Stimulated activated effector memory CD8-positive, alpha-beta T cell treated with anti-CD3 and anti-CD28 coated beads, Interleukin-12 subunit alpha, Interleukin-12 subunit beta, amount 100 ng/mL, for 72 hours (primary cell): ENCODE measurements around the gene GRK2.

ENCODE experiments used
- ATAC-seq: fragments of 150-1000 bp; cut with Tn5 transposase; 2 replicates; pipeline ENCODE4 v1.10.0; 2021
- DNase-seq, 2 donors: peaks; one replicate each; pipeline ENCODE4 v3.0.0; 2021 to 2022; ENCODE audit warnings: low spot score in 2 of 2
- H3K27ac Mint-ChIP-seq: one replicate; pipeline ENCODE4 v1.8.0; 2022; ENCODE audit warnings: mild to moderate bottlenecking, mixed read lengths
- H3K36me3 Mint-ChIP-seq: one replicate; pipeline ENCODE4 v1.8.0; 2022; ENCODE audit warnings: mild to moderate bottlenecking, mixed read lengths
- H3K4me1 Mint-ChIP-seq: one replicate; pipeline ENCODE4 v1.8.0; 2022; ENCODE audit warnings: mixed read lengths
- H3K4me3 Mint-ChIP-seq: one replicate; pipeline ENCODE4 v1.8.0; 2022; ENCODE audit warnings: mild to moderate bottlenecking, mixed read lengths
- H3K9me3 Mint-ChIP-seq: one replicate; pipeline ENCODE4 v1.8.0; 2022; ENCODE audit warnings: mixed read lengths

Gene GRK2

DNA sequence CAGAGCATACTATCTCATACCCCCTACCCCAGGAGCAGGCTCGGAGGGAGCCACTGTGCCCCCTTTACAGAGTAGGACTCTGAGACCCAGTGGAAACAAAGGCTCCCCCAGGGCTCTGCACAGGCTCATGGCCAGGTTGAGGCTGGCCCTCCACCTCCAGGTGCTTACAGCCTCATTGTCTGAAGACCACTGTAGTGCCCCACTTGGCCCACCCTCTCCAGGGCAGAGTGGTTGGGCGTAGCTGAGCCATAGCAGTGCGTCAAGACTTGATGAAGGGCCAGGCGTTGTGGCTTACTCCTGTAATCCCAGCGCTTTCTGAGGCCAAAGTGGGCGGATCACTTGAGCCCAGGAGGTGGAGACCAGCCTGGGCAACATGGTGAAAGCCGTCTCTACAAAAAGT, 24.5 kb downstream of the GRK2 start:
- ATAC-seq (no peak), DNase-seq (no peak)
- H3K4me3 Mint-ChIP-seq = peak overlapping the region; percentile 93
- H3K4me1 Mint-ChIP-seq = peaks cover 53% of the 10 kb centered on the region
- peaks cover 95% of the 10 kb centered on the region for H3K36me3 Mint-ChIP-seq
- H3K9me3 Mint-ChIP-seq = no peaks in the 10 kb centered on the region
- peak overlapping the region; percentile 94 for H3K27ac Mint-ChIP-seq

DNA sequence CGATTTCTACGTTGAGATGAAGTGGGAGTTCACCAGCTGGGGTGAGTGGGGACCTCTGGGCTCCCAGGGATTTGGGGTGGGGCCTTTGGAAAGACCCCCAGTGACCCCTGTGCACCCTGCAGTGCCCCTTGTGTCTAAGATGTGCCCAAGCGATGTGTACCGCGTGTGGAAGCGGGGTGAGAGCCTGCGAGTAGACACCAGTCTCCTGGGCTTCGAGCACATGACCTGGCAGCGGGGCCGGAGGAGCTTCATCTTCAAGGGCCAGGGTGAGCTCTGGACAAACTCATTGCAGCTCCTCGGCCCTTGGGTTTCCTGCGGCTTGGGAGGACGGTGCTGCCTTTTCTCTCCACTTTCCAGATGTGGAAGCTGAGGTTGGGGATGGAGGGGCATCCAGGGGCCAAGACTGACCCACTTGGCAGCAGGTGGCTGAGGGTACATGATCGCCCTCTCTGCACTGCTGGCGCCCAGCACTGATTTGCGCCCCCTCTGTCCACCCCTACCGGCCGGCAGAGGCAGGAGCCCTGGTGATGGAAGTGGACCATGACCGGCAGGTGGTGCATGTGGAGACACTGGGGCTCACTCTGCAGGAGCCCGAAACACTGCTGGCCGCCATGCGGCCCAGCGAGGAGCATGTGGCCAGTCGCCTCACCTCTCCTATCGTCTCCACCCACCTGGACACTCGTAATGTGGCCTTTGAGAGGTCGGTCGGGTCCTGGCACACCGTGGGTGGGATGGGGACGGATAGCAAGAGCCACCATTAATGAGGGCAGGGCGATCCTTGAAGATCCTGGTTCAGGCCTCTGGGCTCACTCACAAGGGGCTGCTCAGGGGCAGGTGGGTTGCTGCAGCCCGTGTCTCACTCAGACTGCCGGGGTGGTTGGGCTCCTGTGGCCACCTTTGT, 25.5 kb downstream of the GRK2 start:
- peak overlapping the region; percentile 93 for H3K4me3 Mint-ChIP-seq
- peaks cover 44% of the 10 kb centered on the region for H3K4me1 Mint-ChIP-seq
- peaks cover 95% of the 10 kb centered on the region for H3K36me3 Mint-ChIP-seq
- DNase-seq (no peak), ATAC-seq (no peak)
- H3K27ac Mint-ChIP-seq = peak overlapping the region; percentile 78
- peaks cover 6% of the 10 kb centered on the region for H3K9me3 Mint-ChIP-seq

DNA sequence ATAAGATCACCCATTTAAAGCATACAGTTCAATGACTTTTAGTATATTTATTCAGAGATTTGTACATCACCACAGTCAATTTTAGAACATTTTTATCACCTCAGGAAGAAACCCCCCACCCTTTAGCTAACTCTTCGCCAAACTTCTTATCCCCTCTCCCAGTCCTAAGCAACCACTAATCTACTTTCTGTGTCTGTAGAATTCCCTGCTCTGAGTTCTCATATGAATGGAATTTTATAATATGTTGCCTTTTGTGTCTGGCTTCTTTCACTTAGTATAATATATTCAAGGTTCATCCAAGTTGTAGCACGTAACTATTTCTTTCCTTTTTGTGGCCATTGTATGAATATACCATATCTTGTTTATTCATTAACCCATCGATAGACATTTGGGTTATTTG, 26.4 kb downstream of the GRK2 start:
- Mint-ChIP-seq H3K27ac (peak overlapping the region; percentile 78), H3K36me3 (peaks cover 95% of the 10 kb centered on the region), H3K9me3 (peaks cover 9% of the 10 kb centered on the region), H3K4me1 (peaks cover 35% of the 10 kb centered on the region), H3K4me3 (peak overlapping the region; percentile 17)
- ATAC-seq = no peak
- DNase-seq = no peak

DNA sequence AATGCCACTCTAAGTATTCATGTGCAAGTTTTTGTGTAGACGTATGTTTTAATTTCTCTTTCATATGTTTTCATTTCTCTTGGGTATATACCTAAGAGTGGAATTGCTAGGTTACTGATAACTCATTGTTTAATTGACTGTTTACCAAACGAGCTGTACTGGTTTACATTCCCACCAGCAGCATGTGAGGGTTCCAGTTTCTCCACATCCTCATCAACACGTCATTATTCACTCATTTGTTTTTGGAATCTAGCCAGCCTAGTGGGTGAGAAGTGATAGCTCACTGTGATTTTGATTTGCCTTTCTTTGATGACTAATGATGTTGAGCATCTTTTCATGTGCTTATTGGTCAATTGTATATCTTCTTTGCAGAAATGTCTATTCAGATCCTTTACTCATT, 26.8 kb downstream of the GRK2 start:
- Mint-ChIP-seq H3K27ac (peak overlapping the region; percentile 78), H3K9me3 (peaks cover 9% of the 10 kb centered on the region), H3K4me1 (peaks cover 31% of the 10 kb centered on the region), H3K4me3 (peak overlapping the region; percentile 17), H3K36me3 (peaks cover 95% of the 10 kb centered on the region)
- peak; percentile 6 for ATAC-seq
- no peak for DNase-seq

DNA sequence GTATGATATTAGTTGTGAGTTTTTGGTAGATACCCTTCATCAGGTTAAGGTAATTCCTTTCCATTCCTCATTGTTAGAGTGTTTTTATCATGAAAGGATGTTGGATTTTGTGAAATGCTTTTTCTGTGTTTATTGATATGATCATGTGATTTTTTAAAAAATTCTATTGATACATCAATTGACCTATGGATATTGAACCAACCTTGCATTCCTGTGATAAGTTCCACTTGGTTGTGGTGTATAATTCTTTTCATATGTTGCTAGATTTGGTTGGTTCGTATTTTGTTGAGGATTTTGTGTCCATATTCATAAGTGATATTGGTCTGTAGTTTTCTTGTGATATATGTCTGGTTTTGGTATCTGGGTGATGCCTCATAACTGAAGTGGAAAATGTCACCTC, 29.6 kb downstream of the GRK2 start:
- ATAC-seq = no peak
- H3K4me3 Mint-ChIP-seq = no peak overlapping the region
- H3K4me1 Mint-ChIP-seq = peaks cover 24% of the 10 kb centered on the region
- peaks cover 9% of the 10 kb centered on the region for H3K9me3 Mint-ChIP-seq
- peaks cover 94% of the 10 kb centered on the region for H3K36me3 Mint-ChIP-seq
- no peak for DNase-seq
- H3K27ac Mint-ChIP-seq = no peak overlapping the region

DNA sequence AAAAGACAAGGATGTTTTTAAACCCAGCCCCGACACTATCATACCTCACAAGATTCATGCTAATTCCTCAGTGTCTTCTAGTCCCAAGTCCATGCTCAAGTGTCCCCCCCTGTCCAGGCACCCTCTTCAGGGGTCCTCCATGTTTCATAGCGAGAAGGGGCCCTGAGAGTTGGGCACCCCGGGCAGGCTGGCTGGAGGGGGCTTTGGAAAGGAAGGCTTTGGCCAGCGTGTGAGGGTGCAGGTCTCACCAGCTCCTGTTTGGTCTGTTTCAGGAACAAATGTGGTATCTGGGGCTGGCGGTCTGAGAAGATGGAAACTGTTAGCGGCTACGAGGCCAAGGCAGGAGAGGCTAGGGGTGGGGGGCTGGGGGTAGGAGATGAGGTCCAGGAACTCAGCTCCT, 32.5 kb downstream of the GRK2 start:
- peaks cover 85% of the 10 kb centered on the region for H3K36me3 Mint-ChIP-seq

DNA sequence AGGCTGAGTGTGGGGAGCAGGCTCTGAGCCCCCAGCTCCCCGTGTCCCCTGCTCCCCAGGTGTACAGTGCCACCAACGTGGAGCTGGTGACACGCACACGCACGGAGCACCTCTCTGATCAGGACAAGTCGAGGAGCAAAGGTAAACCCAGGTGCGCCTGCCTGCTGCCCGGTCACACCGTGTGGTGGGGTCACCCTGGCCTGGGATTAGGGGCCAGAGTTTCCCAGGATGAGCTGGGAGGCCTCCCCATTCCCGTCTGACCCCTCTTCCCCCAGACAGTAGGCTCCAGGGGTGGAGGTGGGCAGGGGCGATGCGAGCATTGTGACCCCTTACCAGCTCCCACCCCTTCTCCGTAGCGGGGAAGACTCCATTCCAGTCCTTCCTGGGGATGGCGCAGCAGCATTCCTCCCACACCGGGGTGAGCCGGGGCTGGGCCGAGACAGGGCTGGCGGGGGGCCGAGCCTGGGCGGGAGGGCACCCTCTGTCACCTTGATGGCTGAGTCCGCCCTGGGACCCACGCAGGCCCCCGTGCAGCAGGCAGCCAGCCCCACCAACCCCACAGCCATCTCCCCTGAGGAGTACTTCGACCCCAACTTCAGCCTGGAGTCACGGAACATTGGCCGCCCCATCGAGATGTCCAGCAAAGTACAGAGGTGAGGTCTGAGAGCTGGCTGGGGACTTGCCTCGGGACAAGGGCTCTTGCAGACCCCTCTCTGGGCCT, 33.4 kb downstream of the GRK2 start:
- Mint-ChIP-seq H3K4me3 (no peak overlapping the region), H3K36me3 (peaks cover 76% of the 10 kb centered on the region), H3K9me3 (peaks cover 9% of the 10 kb centered on the region), H3K27ac (peak overlapping the region; percentile 54), H3K4me1 (peaks cover 25% of the 10 kb centered on the region)
- ATAC-seq = no peak
- DNase-seq = no peak

More for the DNA sequence above, 32.5 kb downstream of the GRK2 start:
- ATAC-seq (no peak), DNase-seq (no peak)
- peaks cover 18% of the 10 kb centered on the region for H3K4me1 Mint-ChIP-seq
- no peak overlapping the region for H3K4me3 Mint-ChIP-seq
- H3K27ac Mint-ChIP-seq = no peak overlapping the region
- peaks cover 9% of the 10 kb centered on the region for H3K9me3 Mint-ChIP-seq

DNA sequence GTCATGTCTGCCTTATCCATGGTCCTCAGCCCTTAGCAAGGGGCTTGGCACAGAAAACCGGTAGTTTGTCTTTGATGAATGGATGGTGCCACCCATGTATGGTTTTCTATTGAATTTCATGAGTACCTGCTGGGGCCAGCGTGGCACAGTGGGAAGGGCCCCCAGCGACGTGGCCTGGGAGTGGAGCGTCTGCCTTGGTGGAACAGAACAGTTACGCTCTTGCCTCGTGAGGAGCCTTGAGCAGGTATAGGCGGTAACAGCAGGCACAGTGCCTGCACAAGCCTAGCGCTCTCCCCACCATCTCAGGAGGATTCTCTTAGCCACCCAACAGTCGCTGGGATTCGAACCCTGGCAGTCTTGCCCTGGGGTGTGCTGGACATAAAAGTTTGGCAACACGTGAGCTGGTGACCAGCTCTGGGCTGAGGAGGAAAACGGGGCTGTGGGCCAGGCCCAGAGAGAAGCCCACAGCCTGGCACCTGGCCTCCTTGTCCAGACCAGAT, 34.0 kb downstream of the GRK2 start:
- DNase-seq (no peak), ATAC-seq (no peak)
- peaks cover 28% of the 10 kb centered on the region for H3K4me1 Mint-ChIP-seq
- H3K36me3 Mint-ChIP-seq = peaks cover 69% of the 10 kb centered on the region
- H3K27ac Mint-ChIP-seq = peak overlapping the region; percentile 54
- no peak overlapping the region for H3K4me3 Mint-ChIP-seq
- peaks cover 9% of the 10 kb centered on the region for H3K9me3 Mint-ChIP-seq

DNA sequence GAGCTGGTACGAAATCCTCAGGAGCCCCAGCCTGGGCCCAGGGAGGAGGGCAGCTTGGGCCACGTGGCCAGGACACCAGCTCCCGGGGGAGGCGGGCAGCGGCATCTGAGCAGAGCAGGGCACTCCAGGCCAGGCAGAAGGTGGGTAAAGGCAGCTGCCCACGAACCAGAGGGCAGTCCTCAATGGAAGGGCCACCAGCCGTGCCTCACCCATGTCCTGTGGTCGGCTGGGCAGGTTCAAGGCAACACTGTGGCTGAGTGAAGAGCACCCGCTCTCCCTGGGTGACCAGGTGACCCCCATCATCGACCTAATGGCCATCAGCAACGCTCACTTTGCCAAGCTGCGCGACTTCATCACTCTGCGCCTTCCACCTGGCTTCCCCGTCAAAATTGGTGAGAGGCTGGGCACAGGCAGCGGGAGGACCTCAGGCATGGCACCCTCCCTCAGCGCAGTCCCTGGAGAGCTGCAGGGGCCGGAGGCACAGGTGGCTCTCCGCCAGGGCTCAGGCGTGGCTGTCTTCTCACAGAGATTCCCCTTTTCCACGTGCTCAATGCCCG, 34.6 kb downstream of the GRK2 start:
- no peak overlapping the region for H3K4me3 Mint-ChIP-seq
- H3K27ac Mint-ChIP-seq = no peak overlapping the region
- peaks cover 28% of the 10 kb centered on the region for H3K4me1 Mint-ChIP-seq
- H3K36me3 Mint-ChIP-seq = peaks cover 64% of the 10 kb centered on the region
- no peak for DNase-seq
- no peak for ATAC-seq
- peaks cover 9% of the 10 kb centered on the region for H3K9me3 Mint-ChIP-seq

DNA sequence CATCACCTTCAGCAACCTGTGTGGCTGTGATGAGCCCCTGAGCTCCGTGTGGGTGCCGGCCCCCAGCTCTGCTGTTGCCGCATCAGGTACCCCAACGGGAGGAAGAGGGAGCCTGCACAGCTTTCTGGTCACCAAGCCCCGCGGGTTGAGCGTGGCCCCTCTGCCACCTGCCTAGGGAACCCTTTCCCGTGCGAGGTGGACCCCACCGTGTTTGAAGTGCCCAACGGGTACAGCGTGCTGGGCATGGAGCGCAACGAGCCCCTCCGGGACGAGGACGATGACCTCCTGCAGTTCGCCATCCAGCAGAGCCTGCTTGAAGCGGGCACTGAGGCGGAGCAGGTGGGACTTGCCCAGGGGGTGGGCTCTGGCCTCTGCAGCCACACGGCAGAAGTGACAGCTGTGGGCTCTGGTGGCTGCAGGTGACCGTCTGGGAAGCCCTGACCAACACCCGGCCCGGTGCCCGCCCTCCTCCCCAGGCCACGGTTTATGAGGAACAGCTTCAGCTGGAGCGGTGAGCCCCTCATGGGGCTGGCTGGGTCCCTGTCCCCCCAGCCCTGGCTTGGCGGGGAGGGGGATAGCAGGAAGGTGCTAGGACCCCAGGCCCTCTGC, 35.1 kb downstream of the GRK2 start:
- Mint-ChIP-seq H3K4me3 (no peak overlapping the region), H3K36me3 (peaks cover 58% of the 10 kb centered on the region)
- ATAC-seq = no peak

DNA sequence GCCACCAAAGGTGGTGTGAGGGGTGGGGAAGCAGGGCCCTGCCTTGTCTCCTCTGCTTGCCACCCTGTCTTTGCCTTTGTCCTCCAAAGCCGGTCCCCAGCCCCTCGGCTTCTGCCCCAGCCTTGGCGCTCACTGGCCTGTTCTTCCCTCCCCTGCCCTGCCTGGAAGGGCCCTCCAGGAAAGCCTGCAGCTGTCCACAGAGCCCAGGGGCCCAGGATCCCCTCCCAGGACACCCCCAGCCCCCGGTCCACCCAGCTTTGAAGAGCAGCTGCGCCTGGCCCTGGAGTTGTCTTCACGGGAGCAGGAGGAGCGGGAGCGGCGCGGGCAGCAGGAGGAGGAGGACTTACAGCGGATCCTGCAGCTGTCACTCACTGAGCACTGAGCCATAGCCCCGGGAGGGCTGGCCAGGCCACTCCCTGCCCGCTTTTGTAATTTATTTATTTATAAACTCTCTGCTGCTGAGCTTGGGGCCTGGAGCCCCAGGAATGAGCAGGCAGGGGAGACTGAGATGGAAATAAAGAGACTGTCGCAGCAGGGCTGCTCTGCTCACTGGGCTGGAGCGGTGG, 35.8 kb downstream of the GRK2 start:
- Mint-ChIP-seq H3K4me1 (peaks cover 28% of the 10 kb centered on the region), H3K9me3 (peaks cover under 1% of the 10 kb centered on the region), H3K4me3 (peak overlapping the region; percentile 52), H3K36me3 (peaks cover 52% of the 10 kb centered on the region), H3K27ac (peak overlapping the region; percentile 52)
- DNase-seq = no peak
- ATAC-seq = no peak

More for the DNA sequence above, 35.1 kb downstream of the GRK2 start:
- Mint-ChIP-seq H3K4me1 (peaks cover 28% of the 10 kb centered on the region), H3K27ac (no peak overlapping the region), H3K9me3 (peaks cover 4% of the 10 kb centered on the region)
- no peak for DNase-seq

DNA sequence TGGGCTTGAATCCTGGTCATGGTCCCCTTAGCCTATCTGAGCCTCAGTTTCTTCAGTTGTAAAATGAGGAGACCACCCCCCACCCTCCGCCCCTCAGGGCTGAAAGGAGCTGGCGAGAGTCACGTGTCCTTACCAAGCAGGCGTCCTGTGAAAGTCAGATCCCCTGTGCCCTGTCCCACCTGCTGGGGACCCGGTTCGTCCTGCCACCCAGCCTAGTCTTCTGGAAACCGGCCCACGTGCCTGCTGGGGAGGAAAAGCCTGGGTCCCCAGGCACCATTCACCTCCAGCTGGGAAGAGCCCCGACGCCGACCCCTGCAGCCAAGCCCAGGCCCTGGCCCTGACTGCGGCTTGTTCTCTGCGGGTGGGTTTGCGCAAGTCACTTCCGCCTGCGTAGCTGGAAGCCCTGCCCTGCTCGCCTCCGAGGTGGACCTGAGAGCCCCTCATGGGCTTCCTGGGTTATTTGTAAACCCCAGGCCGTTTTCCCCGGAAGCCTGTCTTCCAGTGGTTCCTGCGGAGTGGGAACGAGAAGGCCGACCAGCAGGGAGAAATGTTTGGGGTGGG, 36.4 kb downstream of the GRK2 start:
- DNase-seq (no peak), ATAC-seq (no peak)
- peak overlapping the region; percentile 52 for H3K27ac Mint-ChIP-seq
- peaks cover 28% of the 10 kb centered on the region for H3K4me1 Mint-ChIP-seq
- no peaks in the 10 kb centered on the region for H3K9me3 Mint-ChIP-seq
- peak overlapping the region; percentile 52 for H3K4me3 Mint-ChIP-seq
- H3K36me3 Mint-ChIP-seq = peaks cover 46% of the 10 kb centered on the region

DNA sequence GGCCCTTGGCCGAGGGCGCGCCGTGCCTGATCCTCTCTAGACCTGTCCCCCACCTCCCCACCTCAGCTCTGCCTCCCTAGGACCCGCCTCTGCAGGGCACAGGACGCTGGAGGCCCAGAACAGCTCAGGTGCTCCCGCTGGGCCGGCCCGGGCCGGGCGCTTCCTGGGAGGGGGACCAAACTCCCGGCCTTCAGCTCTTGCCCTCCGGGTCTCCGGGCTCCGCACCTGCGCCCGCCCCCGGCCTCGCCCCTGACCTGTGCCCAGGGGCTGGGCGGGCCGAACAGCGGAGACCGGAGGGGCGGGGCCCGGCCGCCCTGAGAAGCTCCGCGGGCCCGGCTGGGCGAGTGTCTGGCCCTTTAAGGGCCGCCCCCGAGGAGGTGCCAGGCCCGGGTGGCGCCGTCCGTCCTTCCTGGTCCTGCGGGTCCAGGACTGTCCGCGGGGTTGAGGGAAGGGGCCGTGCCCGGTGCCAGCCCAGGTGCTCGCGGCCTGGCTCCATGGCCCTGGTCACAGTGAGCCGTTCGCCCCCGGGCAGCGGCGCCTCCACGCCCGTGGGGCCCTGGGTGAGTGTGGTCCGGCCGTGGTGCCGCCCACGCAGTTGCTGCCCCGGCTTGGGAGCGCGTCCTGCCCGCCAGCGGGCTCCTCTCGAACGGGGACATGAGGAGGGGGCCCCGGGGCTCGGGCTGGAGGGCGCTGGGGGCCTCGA, 37.0 kb downstream of the GRK2 start, which contains the start of gene SSH3:
Gene SSH3 (plus strand): TSS at position 399 of the 703 bp plus-strand sequence. CDS start 96 bp downstream, at position 495.
- Mint-ChIP-seq H3K36me3 (peaks cover 40% of the 10 kb centered on the region), H3K27ac (peak within 1 kb of the TSS; percentile 52), H3K9me3 (no peaks in the 10 kb centered on the region), H3K4me1 (peaks cover 26% of the 10 kb centered on the region), H3K4me3 (peak within 1 kb of the TSS; percentile 52)
- ATAC-seq (peak; percentile 86), DNase-seq (peak in 1 of 2 donors; percentile 82)
